ENCODE measurements around the gene CENPP. TPM values are rescaled to one million over a fixed set of nuclear protein-coding genes. Genes with fewer than 3 reads are reported as not detected.

Gene CENPP
- total RNA-seq, 1 donor from 2014 or later: 1.9 TPM

DNA sequence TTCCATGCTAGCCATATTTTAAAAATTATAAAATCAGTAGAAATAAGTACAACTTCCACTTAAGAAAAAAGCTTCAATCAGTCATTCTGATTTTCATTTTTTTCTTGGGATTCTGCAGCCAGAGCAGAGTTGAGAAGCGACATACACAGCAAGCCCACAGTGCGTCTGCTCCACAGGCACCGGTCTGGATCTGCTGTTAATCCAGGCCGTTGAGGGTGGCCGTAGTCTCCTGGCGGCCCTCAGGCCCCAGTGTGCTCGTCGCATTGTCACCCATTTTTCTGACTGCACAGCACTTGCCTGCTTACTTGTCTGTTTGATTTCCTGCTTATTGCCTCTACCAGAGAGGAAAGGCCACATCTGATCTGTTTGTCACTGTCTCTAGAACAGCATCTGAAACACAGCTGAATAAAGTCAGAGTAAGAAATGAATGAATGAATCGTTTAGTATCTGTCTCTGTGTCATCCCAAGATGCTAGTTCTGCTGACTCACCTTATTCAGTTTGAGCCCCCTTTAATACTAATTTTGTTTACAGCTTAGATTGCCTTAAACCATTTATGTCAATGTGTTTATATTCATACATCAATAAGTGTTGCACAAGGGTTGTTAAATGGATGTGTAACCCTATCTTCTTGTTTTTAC, 168.1 kb downstream of the CENPP start:
- no peak overlapping the region for H2AFZ ChIP-seq (ENCODE audit: low read depth, low read length)
- H3K27ac Mint-ChIP-seq (ENCODE audit: unreplicated experiment): no peak overlapping the region
- H3K4me1 Mint-ChIP-seq (ENCODE audit: low read depth, unreplicated experiment): peaks cover 29% of the 10 kb centered on the region

DNA sequence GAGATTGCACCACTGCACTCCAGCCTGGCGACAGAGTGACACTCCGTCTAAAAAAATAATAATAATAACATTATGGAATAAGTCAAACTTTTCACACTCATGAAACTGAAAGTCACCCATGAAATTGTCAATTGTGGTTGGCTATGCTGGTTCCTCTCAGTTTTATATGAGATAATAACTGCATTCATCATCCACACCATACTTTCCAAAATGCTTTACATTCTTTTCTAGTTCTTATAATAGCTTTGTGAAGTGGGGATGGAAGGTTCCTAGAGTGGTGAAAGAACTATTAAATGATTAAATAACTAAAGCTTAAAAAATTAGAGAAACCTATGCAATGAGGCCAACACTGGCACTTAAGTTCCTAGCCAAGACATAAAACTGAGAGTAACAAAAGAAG, 169.1 kb downstream of the CENPP start:
- H3K4me1 Mint-ChIP-seq (ENCODE audit: low read depth, unreplicated experiment): peaks cover 21% of the 10 kb centered on the region
- H3K4me1 ChIP-seq (ENCODE audit: insufficient read depth, low read length): no peaks in the 10 kb centered on the region
- H4K20me1 ChIP-seq (ENCODE audit: insufficient read depth, low read length): no peaks in the 10 kb centered on the region
- no peak overlapping the region for H3K27ac Mint-ChIP-seq (ENCODE audit: unreplicated experiment)
- no peak overlapping the region for H3K27ac ChIP-seq (ENCODE audit: low read depth, low read length)
- no peaks in the 10 kb centered on the region for H3K36me3 Mint-ChIP-seq (ENCODE audit: low read depth, unreplicated experiment)
- no peak overlapping the region for H3K4me2 ChIP-seq (ENCODE audit: low read length)
- no peak overlapping the region for H3K9ac ChIP-seq (ENCODE audit: low read length)
- no peaks in the 10 kb centered on the region for H3K9me3 ChIP-seq (ENCODE audit: insufficient read depth, low read depth, low read length)
- H3K4me3 Mint-ChIP-seq (ENCODE audit: unreplicated experiment): no peak overlapping the region
- FAIRE-seq: no peak
- no peak overlapping the region for H2AFZ ChIP-seq (ENCODE audit: low read depth, low read length)
- TF ChIP-seq, protein P1, sequence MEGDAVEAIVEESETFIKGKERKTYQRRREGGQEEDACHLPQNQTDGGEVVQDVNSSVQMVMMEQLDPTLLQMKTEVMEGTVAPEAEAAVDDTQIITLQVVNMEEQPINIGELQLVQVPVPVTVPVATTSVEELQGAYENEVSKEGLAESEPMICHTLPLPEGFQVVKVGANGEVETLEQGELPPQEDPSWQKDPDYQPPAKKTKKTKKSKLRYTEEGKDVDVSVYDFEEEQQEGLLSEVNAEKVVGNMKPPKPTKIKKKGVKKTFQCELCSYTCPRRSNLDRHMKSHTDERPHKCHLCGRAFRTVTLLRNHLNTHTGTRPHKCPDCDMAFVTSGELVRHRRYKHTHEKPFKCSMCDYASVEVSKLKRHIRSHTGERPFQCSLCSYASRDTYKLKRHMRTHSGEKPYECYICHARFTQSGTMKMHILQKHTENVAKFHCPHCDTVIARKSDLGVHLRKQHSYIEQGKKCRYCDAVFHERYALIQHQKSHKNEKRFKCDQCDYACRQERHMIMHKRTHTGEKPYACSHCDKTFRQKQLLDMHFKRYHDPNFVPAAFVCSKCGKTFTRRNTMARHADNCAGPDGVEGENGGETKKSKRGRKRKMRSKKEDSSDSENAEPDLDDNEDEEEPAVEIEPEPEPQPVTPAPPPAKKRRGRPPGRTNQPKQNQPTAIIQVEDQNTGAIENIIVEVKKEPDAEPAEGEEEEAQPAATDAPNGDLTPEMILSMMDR (IDR thresholded peaks at IDR 0.05; ENCODE audit: insufficient read depth, low read depth, low read length): no peak
- TF ChIP-seq EZH2 (IDR thresholded peaks at IDR 0.05; ENCODE audit: insufficient read depth, low read length): no peak
- no peak overlapping the region for H3K4me3 ChIP-seq (ENCODE audit: insufficient read depth, low read depth, low read length)
- DNase-seq (ENCODE audit: low read depth): no peak
- H3K27me3 Mint-ChIP-seq (ENCODE audit: low read depth, unreplicated experiment): no peaks in the 10 kb centered on the region
- no peaks in the 10 kb centered on the region for H3K27me3 ChIP-seq (ENCODE audit: insufficient read depth, low read length)
- H3K79me2 ChIP-seq (ENCODE audit: insufficient read depth, low read length): no peaks in the 10 kb centered on the region
- H3K36me3 ChIP-seq (ENCODE audit: insufficient read depth, low read length): no peaks in the 10 kb centered on the region
- H3K9me3 Mint-ChIP-seq (ENCODE audit: unreplicated experiment): no peaks in the 10 kb centered on the region

More for the DNA sequence above, 168.1 kb downstream of the CENPP start:
- Histone ChIP-seq H3K4me3 (ENCODE audit: insufficient read depth, low read depth, low read length) (no peak overlapping the region), H3K36me3 (ENCODE audit: insufficient read depth, low read length) (no peaks in the 10 kb centered on the region), H3K4me1 (ENCODE audit: insufficient read depth, low read length) (peaks cover 9% of the 10 kb centered on the region), H3K4me2 (ENCODE audit: low read length) (no peak overlapping the region), H3K9ac (ENCODE audit: low read length) (no peak overlapping the region), H3K27me3 (ENCODE audit: insufficient read depth, low read length) (no peaks in the 10 kb centered on the region), H4K20me1 (ENCODE audit: insufficient read depth, low read length) (no peaks in the 10 kb centered on the region), H3K9me3 (ENCODE audit: insufficient read depth, low read depth, low read length) (no peaks in the 10 kb centered on the region), H3K79me2 (ENCODE audit: insufficient read depth, low read length) (no peaks in the 10 kb centered on the region), H3K27ac (ENCODE audit: low read depth, low read length) (no peak overlapping the region)
- H3K4me3 Mint-ChIP-seq (ENCODE audit: unreplicated experiment): no peak overlapping the region
- TF ChIP-seq EZH2 (IDR thresholded peaks at IDR 0.05; ENCODE audit: insufficient read depth, low read length): no peak
- TF ChIP-seq, protein P1 (IDR thresholded peaks at IDR 0.05; ENCODE audit: insufficient read depth, low read depth, low read length): no peak
- H3K9me3 Mint-ChIP-seq (ENCODE audit: unreplicated experiment): no peaks in the 10 kb centered on the region
- no peaks in the 10 kb centered on the region for H3K36me3 Mint-ChIP-seq (ENCODE audit: low read depth, unreplicated experiment)
- DNase-seq (ENCODE audit: low read depth): no peak
- FAIRE-seq: no peak
- H3K27me3 Mint-ChIP-seq (ENCODE audit: low read depth, unreplicated experiment): no peaks in the 10 kb centered on the region

DNA sequence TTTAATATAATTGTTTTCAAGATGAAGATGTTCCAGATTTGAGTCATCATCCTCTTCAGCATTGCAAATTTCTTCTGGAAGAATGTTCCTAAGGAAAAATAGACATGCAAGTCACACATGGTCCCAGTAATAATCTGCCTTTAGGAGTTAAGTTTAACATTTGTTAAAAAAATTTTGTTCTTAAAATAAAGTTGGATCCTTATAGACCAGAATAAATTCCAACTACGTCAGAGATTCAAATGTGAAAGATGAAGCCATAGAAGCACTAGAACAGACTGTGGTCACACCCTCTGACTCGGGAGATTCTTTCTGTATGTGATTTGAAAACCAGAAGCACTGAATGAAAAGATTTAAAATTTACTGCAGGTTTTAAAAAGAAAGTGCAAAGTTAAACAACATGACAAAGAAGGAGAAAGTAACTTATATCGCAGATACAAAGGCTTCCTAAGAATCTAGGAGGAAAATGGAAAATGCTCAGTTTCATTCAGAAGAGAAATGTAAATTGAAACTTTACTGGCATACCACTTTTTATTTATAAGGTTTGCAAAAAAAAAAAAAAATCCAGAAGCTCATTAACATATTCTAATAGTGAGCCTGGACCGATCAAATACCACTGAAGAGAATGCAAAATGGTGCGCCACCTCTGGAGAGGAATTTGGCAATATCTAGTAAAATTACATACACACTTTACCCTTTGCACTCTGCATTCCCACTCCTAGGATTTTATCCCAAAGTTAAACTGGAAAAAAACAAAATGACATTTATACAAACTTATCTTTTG, 170.8 kb downstream of the CENPP start:
- H3K4me1 ChIP-seq (ENCODE audit: insufficient read depth, low read length): no peaks in the 10 kb centered on the region
- H3K4me2 ChIP-seq (ENCODE audit: low read length): no peak overlapping the region
- Mint-ChIP-seq H3K9me3 (ENCODE audit: unreplicated experiment) (no peaks in the 10 kb centered on the region), H3K27me3 (ENCODE audit: low read depth, unreplicated experiment) (no peaks in the 10 kb centered on the region), H3K36me3 (ENCODE audit: low read depth, unreplicated experiment) (no peaks in the 10 kb centered on the region), H3K4me1 (ENCODE audit: low read depth, unreplicated experiment) (peaks cover 15% of the 10 kb centered on the region), H3K4me3 (ENCODE audit: unreplicated experiment) (no peak overlapping the region), H3K27ac (ENCODE audit: unreplicated experiment) (no peak overlapping the region)
- TF ChIP-seq, protein P1 (IDR thresholded peaks at IDR 0.05; ENCODE audit: insufficient read depth, low read depth, low read length): no peak
- TF ChIP-seq EZH2 (IDR thresholded peaks at IDR 0.05; ENCODE audit: insufficient read depth, low read length): no peak
- H3K36me3 ChIP-seq (ENCODE audit: insufficient read depth, low read length): no peaks in the 10 kb centered on the region
- no peaks in the 10 kb centered on the region for H3K9me3 ChIP-seq (ENCODE audit: insufficient read depth, low read depth, low read length)
- no peaks in the 10 kb centered on the region for H4K20me1 ChIP-seq (ENCODE audit: insufficient read depth, low read length)
- no peaks in the 10 kb centered on the region for H3K27me3 ChIP-seq (ENCODE audit: insufficient read depth, low read length)
- H3K79me2 ChIP-seq (ENCODE audit: insufficient read depth, low read length): no peaks in the 10 kb centered on the region
- H2AFZ ChIP-seq (ENCODE audit: low read depth, low read length): no peak overlapping the region
- DNase-seq (ENCODE audit: low read depth) (peak; percentile 51), FAIRE-seq (no peak)
- H3K4me3 ChIP-seq (ENCODE audit: insufficient read depth, low read depth, low read length): no peak overlapping the region
- H3K9ac ChIP-seq (ENCODE audit: low read length): no peak overlapping the region
- no peak overlapping the region for H3K27ac ChIP-seq (ENCODE audit: low read depth, low read length)

Measured in astrocyte (in vitro differentiated cells and primary cell).